ENCODE data around the gene WWOX.

WWOX gene

GRCh38 chr16:78490847-78491246 is 391.4 kb downstream of the WWOX start:
- Mint-ChIP-seq H3K36me3 (ENCODE audit: low read depth) (no peaks in the 10 kb centered on the region), H3K27ac (no peak overlapping the region), H3K9me3 (no peaks in the 10 kb centered on the region), H3K4me3 (no peak overlapping the region), H3K4me1 (ENCODE audit: low read depth) (no peaks in the 10 kb centered on the region), H3K27me3 (ENCODE audit: low read depth) (no peaks in the 10 kb centered on the region)

- no peaks in the 10 kb centered on the region for H3K9me3 Mint-ChIP-seq
- H3K36me3 Mint-ChIP-seq (ENCODE audit: low read depth): no peaks in the 10 kb centered on the region
- H3K27me3 Mint-ChIP-seq (ENCODE audit: low read depth): no peaks in the 10 kb centered on the region
- no peaks in the 10 kb centered on the region for H3K4me1 Mint-ChIP-seq (ENCODE audit: low read depth)
- H3K27ac Mint-ChIP-seq: no peak overlapping the region
- no peak overlapping the region for H3K4me3 Mint-ChIP-seq
Observed at GRCh38 chr16:78493573-78493972, 394.1 kb downstream of the WWOX start.

DNA sequence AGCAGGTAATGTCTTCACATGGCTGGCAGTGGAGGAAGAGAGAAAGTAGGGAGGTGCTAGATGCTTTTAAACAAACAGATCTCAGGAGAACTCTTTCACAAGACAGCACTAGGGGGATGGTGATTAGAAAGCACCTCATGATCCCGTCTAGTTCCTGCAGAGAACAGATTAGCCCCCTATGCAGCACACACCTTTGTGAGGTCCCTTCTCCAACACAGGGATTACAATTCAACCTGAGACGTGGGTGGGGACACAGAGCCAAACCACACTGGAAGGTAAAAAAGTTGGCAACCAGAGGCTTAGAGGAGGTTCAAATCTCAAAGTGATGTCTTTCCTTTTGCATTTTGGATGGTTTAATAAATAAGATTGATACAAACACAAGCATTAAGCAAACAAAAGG is 394.7 kb downstream of the WWOX start:
- Mint-ChIP-seq H3K4me1 (ENCODE audit: low read depth) (no peaks in the 10 kb centered on the region), H3K4me3 (no peak overlapping the region), H3K36me3 (ENCODE audit: low read depth) (no peaks in the 10 kb centered on the region), H3K9me3 (no peaks in the 10 kb centered on the region), H3K27me3 (ENCODE audit: low read depth) (no peaks in the 10 kb centered on the region), H3K27ac (no peak overlapping the region)

DNA sequence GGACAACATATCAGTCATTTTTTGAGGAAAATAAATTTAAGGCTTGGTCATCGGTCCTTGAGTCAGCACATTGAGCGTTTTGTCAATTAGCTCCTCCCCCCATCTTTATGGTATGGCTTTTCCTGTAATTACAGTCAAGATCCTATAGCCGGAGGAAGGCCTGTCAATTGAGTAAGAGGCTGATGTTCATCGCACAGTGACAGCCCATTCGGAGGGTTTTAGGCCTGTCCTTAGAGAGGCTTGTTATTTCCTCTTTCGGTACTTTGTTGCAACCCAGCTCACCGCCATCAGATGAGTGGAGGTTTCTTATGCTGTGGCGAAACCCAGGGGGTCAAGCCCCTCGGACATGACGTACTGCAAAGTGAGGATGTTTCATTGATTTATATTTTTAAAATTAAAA is 395.2 kb downstream of the WWOX start:
- H3K4me3 Mint-ChIP-seq: no peak overlapping the region

GRCh38 chr16:78496189-78496588 is 396.7 kb downstream of the WWOX start:
- no peaks in the 10 kb centered on the region for H3K27me3 Mint-ChIP-seq (ENCODE audit: low read depth)
- H3K27ac Mint-ChIP-seq: no peak overlapping the region
- H3K4me3 Mint-ChIP-seq: no peak overlapping the region
- no peaks in the 10 kb centered on the region for H3K9me3 Mint-ChIP-seq
- H3K36me3 Mint-ChIP-seq (ENCODE audit: low read depth): no peaks in the 10 kb centered on the region
- H3K4me1 Mint-ChIP-seq (ENCODE audit: low read depth): no peaks in the 10 kb centered on the region

More for the DNA sequence above, 395.2 kb downstream of the WWOX start:
- Mint-ChIP-seq H3K4me1 (ENCODE audit: low read depth) (no peaks in the 10 kb centered on the region), H3K27me3 (ENCODE audit: low read depth) (no peaks in the 10 kb centered on the region), H3K9me3 (no peaks in the 10 kb centered on the region), H3K27ac (no peak overlapping the region), H3K36me3 (ENCODE audit: low read depth) (no peaks in the 10 kb centered on the region)

DNA sequence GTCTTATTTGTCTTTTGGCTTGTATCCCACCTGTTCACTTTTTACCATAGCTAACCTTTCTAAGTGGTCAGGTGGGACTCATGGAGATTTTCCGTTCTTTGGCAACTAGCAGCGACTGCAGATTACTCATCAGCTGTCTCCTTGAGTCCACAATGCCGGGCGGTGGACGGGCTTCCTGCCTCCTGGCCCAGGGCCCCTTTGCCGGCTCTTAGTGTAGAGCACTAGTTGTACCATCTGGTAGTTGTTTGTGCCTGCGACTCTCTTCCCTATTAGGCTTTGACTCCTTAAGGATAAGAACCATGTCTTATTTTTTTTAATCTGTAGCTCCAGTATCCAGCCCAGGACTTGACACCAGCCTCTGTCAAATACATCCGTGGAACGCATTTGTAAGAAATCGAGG is 399.9 kb downstream of the WWOX start:
- Mint-ChIP-seq H3K9me3 (no peaks in the 10 kb centered on the region), H3K4me3 (no peak overlapping the region), H3K36me3 (ENCODE audit: low read depth) (no peaks in the 10 kb centered on the region), H3K27me3 (ENCODE audit: low read depth) (no peaks in the 10 kb centered on the region), H3K4me1 (ENCODE audit: low read depth) (no peaks in the 10 kb centered on the region), H3K27ac (no peak overlapping the region)

DNA sequence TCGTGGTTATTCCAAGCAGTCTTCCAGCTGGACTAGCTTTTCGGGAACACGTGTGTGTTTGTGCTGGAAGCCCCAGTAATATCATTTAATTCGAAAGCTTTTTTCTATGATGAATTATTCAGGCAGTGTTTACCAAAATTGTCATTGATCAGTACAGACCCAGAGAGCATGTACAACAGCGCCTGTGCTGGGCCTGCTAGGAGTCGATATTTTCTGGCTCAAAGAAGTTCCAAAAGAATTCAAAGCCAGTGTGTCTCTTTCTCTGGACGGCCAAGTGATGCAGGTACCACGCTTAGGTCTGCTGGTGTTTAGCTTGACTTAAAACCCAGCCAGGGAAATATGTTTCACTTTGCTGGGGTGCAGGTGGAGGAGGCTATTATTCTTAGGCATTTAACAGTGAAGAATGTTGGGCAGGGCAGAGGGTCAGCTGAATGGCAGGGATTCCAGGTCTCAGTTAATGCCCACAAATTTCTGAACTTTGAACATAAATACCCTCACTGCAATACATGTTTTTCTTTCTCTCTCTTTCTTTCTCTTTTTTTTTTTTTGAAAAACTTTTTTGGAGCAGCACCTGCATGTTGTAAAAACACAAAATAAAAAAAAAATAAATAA is 401.3 kb downstream of the WWOX start:
- no peaks in the 10 kb centered on the region for H3K36me3 Mint-ChIP-seq (ENCODE audit: low read depth)
- no peaks in the 10 kb centered on the region for H3K27me3 Mint-ChIP-seq (ENCODE audit: low read depth)
- no peak overlapping the region for H3K4me3 Mint-ChIP-seq
- no peak overlapping the region for H3K27ac Mint-ChIP-seq
- no peaks in the 10 kb centered on the region for H3K9me3 Mint-ChIP-seq
- H3K4me1 Mint-ChIP-seq (ENCODE audit: low read depth): no peaks in the 10 kb centered on the region

- no peak overlapping the region for H3K4me3 Mint-ChIP-seq
- no peaks in the 10 kb centered on the region for H3K9me3 Mint-ChIP-seq
- no peak overlapping the region for H3K27ac Mint-ChIP-seq
- H3K4me1 Mint-ChIP-seq (ENCODE audit: low read depth): no peaks in the 10 kb centered on the region
- no peaks in the 10 kb centered on the region for H3K27me3 Mint-ChIP-seq (ENCODE audit: low read depth)
- H3K36me3 Mint-ChIP-seq (ENCODE audit: low read depth): no peaks in the 10 kb centered on the region
Observed at GRCh38 chr16:78501744-78502143, 402.3 kb downstream of the WWOX start.

GRCh38 chr16:78502812-78503350 is 403.4 kb downstream of the WWOX start:
- Mint-ChIP-seq H3K4me1 (ENCODE audit: low read depth) (no peaks in the 10 kb centered on the region), H3K36me3 (ENCODE audit: low read depth) (no peaks in the 10 kb centered on the region), H3K9me3 (no peaks in the 10 kb centered on the region)

DNA sequence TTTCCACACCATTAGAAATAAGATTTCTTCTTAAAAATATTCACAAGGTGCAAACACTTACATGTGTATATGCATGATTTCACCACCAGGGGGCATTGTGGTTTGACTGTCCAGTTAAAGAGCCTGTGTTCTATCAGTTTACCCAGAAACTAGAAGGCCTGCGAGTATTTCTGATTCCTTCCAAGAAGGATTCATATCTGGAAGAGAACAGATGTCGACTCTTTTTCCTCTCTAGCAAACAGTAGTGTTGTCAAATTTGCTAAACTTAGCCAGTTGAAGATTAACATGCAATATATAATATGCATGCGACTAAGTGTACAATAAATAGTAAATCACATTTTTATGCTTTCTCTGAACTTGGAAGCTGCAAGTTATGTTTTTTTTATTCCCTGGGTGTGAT is 404.1 kb downstream of the WWOX start:
- no peak overlapping the region for H3K4me3 Mint-ChIP-seq
- no peaks in the 10 kb centered on the region for H3K27me3 Mint-ChIP-seq (ENCODE audit: low read depth)
- no peaks in the 10 kb centered on the region for H3K36me3 Mint-ChIP-seq (ENCODE audit: low read depth)
- H3K9me3 Mint-ChIP-seq: no peaks in the 10 kb centered on the region
- no peaks in the 10 kb centered on the region for H3K4me1 Mint-ChIP-seq (ENCODE audit: low read depth)
- H3K27ac Mint-ChIP-seq: no peak overlapping the region

More at GRCh38 chr16:78502812-78503350, 403.4 kb downstream of the WWOX start:
- Mint-ChIP-seq H3K27me3 (ENCODE audit: low read depth) (no peaks in the 10 kb centered on the region), H3K4me3 (no peak overlapping the region), H3K27ac (no peak overlapping the region)

DNA sequence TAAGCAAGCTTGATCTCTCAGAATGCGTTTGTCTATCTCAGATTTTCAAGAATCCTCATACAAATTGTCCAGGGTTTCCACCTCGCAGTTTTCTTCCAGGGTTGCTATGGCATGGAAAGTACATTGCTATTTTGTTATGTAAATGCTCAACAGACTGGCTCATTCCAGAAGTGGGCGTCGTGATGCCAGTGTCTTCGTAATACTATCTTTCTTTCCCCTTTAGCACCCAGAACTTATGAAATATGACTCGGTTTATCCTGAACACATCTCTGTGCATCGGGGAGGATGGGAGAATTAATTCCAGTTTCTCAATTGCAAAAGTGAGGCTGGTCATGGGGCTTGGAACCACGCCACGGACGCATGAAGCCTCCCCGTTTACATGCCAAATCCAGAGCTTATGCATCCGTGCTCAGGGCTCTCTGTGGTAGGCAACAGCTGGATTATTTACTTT is 405.0 kb downstream of the WWOX start:
- H3K9me3 Mint-ChIP-seq: no peaks in the 10 kb centered on the region
- H3K4me1 Mint-ChIP-seq (ENCODE audit: low read depth): no peaks in the 10 kb centered on the region
- H3K36me3 Mint-ChIP-seq (ENCODE audit: low read depth): no peaks in the 10 kb centered on the region
- H3K4me3 Mint-ChIP-seq: no peak overlapping the region
- no peak overlapping the region for H3K27ac Mint-ChIP-seq
- H3K27me3 Mint-ChIP-seq (ENCODE audit: low read depth): no peaks in the 10 kb centered on the region

- H3K27ac Mint-ChIP-seq: no peak overlapping the region
- H3K27me3 Mint-ChIP-seq (ENCODE audit: low read depth): no peaks in the 10 kb centered on the region
- no peaks in the 10 kb centered on the region for H3K4me1 Mint-ChIP-seq (ENCODE audit: low read depth)
Observed at GRCh38 chr16:78505036-78505435, 405.6 kb downstream of the WWOX start.

DNA sequence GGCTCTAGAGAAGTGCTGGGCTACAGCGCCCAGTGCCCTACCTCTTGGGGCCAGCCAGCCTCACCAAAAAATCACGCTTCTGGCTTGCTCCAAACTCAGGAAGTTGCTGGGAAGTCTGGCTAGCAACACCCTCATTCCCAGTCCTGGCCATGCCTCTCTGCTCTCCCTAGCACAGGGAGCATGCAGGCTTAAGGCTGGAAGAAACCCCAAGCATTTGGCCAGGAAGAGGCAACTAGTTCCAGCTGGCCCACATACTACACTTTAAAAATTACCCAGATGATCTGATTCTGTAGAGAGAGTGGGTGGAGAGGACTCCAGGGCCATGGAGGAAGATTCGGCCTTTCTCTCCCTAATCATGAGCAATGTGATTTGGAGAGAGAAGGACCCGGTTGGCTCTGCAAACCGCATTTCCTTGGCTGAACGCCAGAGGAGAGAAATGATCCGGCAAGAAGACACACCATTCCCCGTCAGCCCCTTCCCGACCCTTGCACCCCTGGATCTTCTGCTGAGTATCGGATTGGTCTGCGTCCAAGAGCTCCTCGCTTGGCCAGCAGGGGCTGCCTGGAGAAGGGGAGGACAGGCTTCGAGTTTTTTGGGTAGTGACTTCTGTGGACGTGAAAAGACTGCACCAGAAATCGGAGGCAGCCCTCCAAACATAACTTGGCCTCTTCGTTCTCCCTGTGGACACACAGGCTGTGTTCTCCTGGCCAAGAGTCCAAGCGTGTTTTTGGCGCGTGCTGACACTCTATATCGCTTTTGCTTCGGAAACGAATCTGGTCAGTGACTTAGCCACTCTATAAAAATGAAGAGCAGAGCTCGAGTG is 406.3 kb downstream of the WWOX start:
- Mint-ChIP-seq H3K27me3 (ENCODE audit: low read depth) (no peaks in the 10 kb centered on the region), H3K27ac (no peak overlapping the region), H3K4me1 (ENCODE audit: low read depth) (no peaks in the 10 kb centered on the region), H3K4me3 (no peak overlapping the region), H3K9me3 (no peaks in the 10 kb centered on the region), H3K36me3 (ENCODE audit: low read depth) (no peaks in the 10 kb centered on the region)

More at GRCh38 chr16:78505036-78505435, 405.6 kb downstream of the WWOX start:
- no peaks in the 10 kb centered on the region for H3K9me3 Mint-ChIP-seq
- H3K4me3 Mint-ChIP-seq: no peak overlapping the region
- H3K36me3 Mint-ChIP-seq (ENCODE audit: low read depth): no peaks in the 10 kb centered on the region

DNA sequence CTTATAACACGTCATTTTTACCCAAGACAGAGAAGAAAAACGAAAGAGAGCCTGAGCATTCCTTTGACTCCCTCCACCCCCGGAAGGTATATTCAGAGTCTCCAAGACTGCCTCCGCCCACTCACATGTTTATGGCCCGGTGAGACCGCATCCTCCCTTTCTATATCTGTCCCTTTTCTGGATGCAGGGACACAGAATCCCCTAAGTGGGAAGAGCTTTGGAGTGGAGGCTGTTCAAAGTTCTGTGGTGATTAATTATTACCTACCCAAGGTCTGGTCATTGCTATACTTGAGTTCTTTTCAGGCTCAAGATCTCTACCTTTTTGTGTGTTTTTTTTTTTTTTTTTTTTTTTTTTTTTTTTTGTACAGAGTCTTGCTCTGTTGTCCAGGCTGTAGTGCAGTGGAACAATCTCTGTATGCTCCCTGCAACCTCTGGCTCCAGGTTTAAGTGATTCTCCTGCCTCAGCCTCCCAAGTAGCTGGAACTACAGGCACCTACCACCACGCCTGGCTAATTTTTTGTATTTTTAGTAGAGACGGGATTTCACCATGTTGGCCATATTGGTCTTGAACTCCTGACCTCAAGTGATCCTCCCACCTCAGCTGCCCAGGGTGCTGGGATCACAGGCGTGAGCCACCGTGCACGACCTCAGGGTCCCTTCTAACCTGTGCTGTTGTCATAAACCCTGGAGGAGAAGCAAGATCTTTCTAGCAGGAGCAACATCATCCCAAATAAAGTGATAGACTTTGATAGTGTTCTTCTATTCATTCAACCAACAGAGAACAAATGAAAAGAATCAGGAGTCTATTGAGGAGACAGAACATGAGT is 407.1 kb downstream of the WWOX start:
- Mint-ChIP-seq H3K27me3 (ENCODE audit: low read depth) (no peaks in the 10 kb centered on the region), H3K4me3 (no peak overlapping the region), H3K9me3 (no peaks in the 10 kb centered on the region), H3K4me1 (ENCODE audit: low read depth) (no peaks in the 10 kb centered on the region), H3K36me3 (ENCODE audit: low read depth) (no peaks in the 10 kb centered on the region), H3K27ac (no peak overlapping the region)
